Sigmoid colon (tissue), 4 donors: ENCODE results near the gene SLC9A3.

ENCODE experiments used
- EP300 ChIP-seq, 4 donors: sonication (generic); formaldehyde crosslinking; IDR thresholded peaks; one replicate each; pipeline ENCODE4 v1.6.1; 2017; ENCODE audit warnings: antibody characterized with exemption in 4 of 4
- POLR2A ChIP-seq, 2 donors: fragments of 450-650 bp; IDR thresholded peaks; one replicate each; pipeline ENCODE4 v1.6.1; 2016; ENCODE audit warnings: antibody characterized with exemption in 2 of 2, mild to moderate bottlenecking in 2 of 2, moderate library complexity in 2 of 2
- TF ChIP-seq, protein P1 (sequence below), 4 experiments: fragments of 450-650 bp in 3 of 4; fragments of 200-600 bp in 1 of 4; IDR thresholded peaks; one replicate each; pipeline ENCODE4 v1.5.1; 2016 to 2019; ENCODE audit warnings: antibody characterized with exemption in 4 of 4, mild to moderate bottlenecking in 3 of 4, moderate library complexity in 2 of 4

DNA sequence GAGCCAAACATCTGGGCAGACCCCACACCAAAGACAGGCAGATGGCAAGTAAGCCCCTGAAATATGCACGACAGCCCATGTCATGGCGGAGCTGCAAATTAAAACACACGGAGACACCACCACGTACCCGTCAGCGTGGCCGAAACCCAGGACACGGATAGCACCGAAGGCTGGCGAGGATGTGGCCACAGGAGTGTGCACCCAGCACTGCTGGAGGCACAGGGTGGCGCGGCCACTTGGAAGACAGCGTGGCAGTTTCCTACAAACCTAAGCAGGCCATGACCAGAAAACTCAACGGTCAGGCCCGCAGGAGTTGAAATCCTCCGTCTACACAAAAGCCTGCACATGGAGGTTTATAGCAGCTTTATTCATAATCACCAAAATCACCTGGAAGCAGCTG lies 12.8 kb downstream of the SLC9A3 start:
- TF ChIP-seq, protein P1, sequence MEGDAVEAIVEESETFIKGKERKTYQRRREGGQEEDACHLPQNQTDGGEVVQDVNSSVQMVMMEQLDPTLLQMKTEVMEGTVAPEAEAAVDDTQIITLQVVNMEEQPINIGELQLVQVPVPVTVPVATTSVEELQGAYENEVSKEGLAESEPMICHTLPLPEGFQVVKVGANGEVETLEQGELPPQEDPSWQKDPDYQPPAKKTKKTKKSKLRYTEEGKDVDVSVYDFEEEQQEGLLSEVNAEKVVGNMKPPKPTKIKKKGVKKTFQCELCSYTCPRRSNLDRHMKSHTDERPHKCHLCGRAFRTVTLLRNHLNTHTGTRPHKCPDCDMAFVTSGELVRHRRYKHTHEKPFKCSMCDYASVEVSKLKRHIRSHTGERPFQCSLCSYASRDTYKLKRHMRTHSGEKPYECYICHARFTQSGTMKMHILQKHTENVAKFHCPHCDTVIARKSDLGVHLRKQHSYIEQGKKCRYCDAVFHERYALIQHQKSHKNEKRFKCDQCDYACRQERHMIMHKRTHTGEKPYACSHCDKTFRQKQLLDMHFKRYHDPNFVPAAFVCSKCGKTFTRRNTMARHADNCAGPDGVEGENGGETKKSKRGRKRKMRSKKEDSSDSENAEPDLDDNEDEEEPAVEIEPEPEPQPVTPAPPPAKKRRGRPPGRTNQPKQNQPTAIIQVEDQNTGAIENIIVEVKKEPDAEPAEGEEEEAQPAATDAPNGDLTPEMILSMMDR (IDR thresholded peaks at IDR 0.05) = no peak
- TF ChIP-seq POLR2A (IDR thresholded peaks at IDR 0.05) = no peak
- TF ChIP-seq EP300 (IDR thresholded peaks at IDR 0.05) = no peak
